ENCODE results near the gene RASGRP2. TPM values are rescaled to one million over a fixed set of nuclear protein-coding genes. Genes with fewer than 3 reads are reported as not detected.

RASGRP2 gene
- total RNA-seq, result 100 to 1,000 TPM; 159 to 162 TPM

GRCh38 chr11:64743591-64744543 lies at the start of gene RASGRP2:
Gene RASGRP2, minus strand, starts transcription at chr11:64744142. Its CDS starts 1,276 bp downstream, at chr11:64742866.
- peaks cover 28% of the 10 kb centered on the region for H3K4me1 Mint-ChIP-seq
- H3K9me3 Mint-ChIP-seq, result no peaks in the 10 kb centered on the region
- POLR2A ChIA-PET, result interaction anchor here (1.3 to 7.5 kb wide), 11 partner anchors 21 to 374 kb away, joined by 4 to 278 read pairs (median 10); partner anchors contain the start of genes CDC42BPG, MAP4K2, PYGM and SF1
- H3K4me3 Mint-ChIP-seq, result peak within 1 kb of the TSS; percentile 79
- H3K27me3 Mint-ChIP-seq, result no peaks in the 10 kb centered on the region
- H3K27ac Mint-ChIP-seq, result peak within 1 kb of the TSS; percentile 75
- peak; percentile 97 for DNase-seq
- ATAC-seq (ENCODE audit: low read depth), result peak; percentile 55
- peaks cover 11% of the 10 kb centered on the region for H3K36me3 Mint-ChIP-seq

GRCh38 chr11:64792482-64792881 lies 48.5 kb upstream of the RASGRP2 start:
- POLR2A ChIA-PET, result interaction anchor here (1.1 kb wide), 1 partner anchor 16 kb away, joined by 3 read pairs; no protein-coding TSS in a partner anchor
- Mint-ChIP-seq H3K36me3 (peaks cover 12% of the 10 kb centered on the region), H3K9me3 (no peaks in the 10 kb centered on the region), H3K27me3 (no peaks in the 10 kb centered on the region), H3K4me3 (no peak overlapping the region), H3K27ac (peak overlapping the region; percentile 68), H3K4me1 (peaks cover 31% of the 10 kb centered on the region)
- DNase-seq (no peak), ATAC-seq (ENCODE audit: low read depth) (no peak)

GRCh38 chr11:64791781-64792291 lies 47.9 kb upstream of the RASGRP2 start:
- Mint-ChIP-seq H3K27ac (no peak overlapping the region), H3K4me3 (no peak overlapping the region)

GRCh38 chr11:64790205-64791095 lies 46.5 kb upstream of the RASGRP2 start:
- H3K27ac Mint-ChIP-seq, result no peak overlapping the region
- no peaks in the 10 kb centered on the region for H3K27me3 Mint-ChIP-seq
- peaks cover 21% of the 10 kb centered on the region for H3K4me1 Mint-ChIP-seq
- H3K4me3 Mint-ChIP-seq, result no peak overlapping the region
- DNase-seq (no peak), ATAC-seq (ENCODE audit: low read depth) (no peak)
- H3K36me3 Mint-ChIP-seq, result peaks cover 12% of the 10 kb centered on the region
- POLR2A ChIA-PET, result interaction anchor here (1.1 kb wide), 1 partner anchor 11 kb away, joined by 3 read pairs; no protein-coding TSS in a partner anchor
- no peaks in the 10 kb centered on the region for H3K9me3 Mint-ChIP-seq

More at GRCh38 chr11:64791781-64792291, 47.9 kb upstream of the RASGRP2 start:
- H3K4me1 Mint-ChIP-seq, result peaks cover 32% of the 10 kb centered on the region
- no peaks in the 10 kb centered on the region for H3K27me3 Mint-ChIP-seq
- POLR2A ChIA-PET, result interaction anchor here (1.1 kb wide), 2 partner anchors 13 to 17 kb away, joined by 3 read pairs; no protein-coding TSS in a partner anchor
- H3K36me3 Mint-ChIP-seq, result peaks cover 12% of the 10 kb centered on the region
- ATAC-seq (ENCODE audit: low read depth) (no peak), DNase-seq (no peak)
- H3K9me3 Mint-ChIP-seq, result no peaks in the 10 kb centered on the region

GRCh38 chr11:64789331-64790204 lies 45.6 kb upstream of the RASGRP2 start:
- no peak overlapping the region for H3K27ac Mint-ChIP-seq
- peaks cover 7% of the 10 kb centered on the region for H3K36me3 Mint-ChIP-seq
- H3K4me3 Mint-ChIP-seq, result no peak overlapping the region
- ATAC-seq (ENCODE audit: low read depth) (no peak), DNase-seq (peak; percentile 14)
- H3K9me3 Mint-ChIP-seq, result no peaks in the 10 kb centered on the region
- H3K4me1 Mint-ChIP-seq, result peaks cover 16% of the 10 kb centered on the region
- POLR2A ChIA-PET, result interaction anchor here (1.4 kb wide), 1 partner anchor 11 kb away, joined by 4 read pairs; the partner anchor contains the start of gene SF1
- H3K27me3 Mint-ChIP-seq, result no peaks in the 10 kb centered on the region

- POLR2A ChIA-PET, result interaction anchor here (0.6 to 1.4 kb wide), 3 partner anchors 9 to 14 kb away, joined by 4 to 8 read pairs (median 4); partner anchors contain the start of gene SF1
- H3K27me3 Mint-ChIP-seq, result no peaks in the 10 kb centered on the region
- ATAC-seq (ENCODE audit: low read depth) (no peak), DNase-seq (peak; percentile 25)
- H3K36me3 Mint-ChIP-seq, result peaks cover 6% of the 10 kb centered on the region
- no peak overlapping the region for H3K27ac Mint-ChIP-seq
- H3K9me3 Mint-ChIP-seq, result no peaks in the 10 kb centered on the region
- no peak overlapping the region for H3K4me3 Mint-ChIP-seq
- peaks cover 8% of the 10 kb centered on the region for H3K4me1 Mint-ChIP-seq
These were observed 44.6 kb upstream of the RASGRP2 start for GRCh38 chr11:64788321-64789215.

- Mint-ChIP-seq H3K27me3 (no peaks in the 10 kb centered on the region), H3K36me3 (peaks cover 4% of the 10 kb centered on the region), H3K9me3 (no peaks in the 10 kb centered on the region), H3K27ac (no peak overlapping the region), H3K4me1 (peaks cover 3% of the 10 kb centered on the region), H3K4me3 (no peak overlapping the region)
- peak; percentile 65 for DNase-seq
- ATAC-seq (ENCODE audit: low read depth), result peak; percentile 73
- POLR2A ChIA-PET, result interaction anchor here (0.9 to 1.4 kb wide), 2 partner anchors 9 to 10 kb away, joined by 4 read pairs; partner anchors contain the start of gene SF1
These were observed 43.8 kb upstream of the RASGRP2 start for GRCh38 chr11:64787526-64788320.

- no peak for DNase-seq
These were observed 42.4 kb upstream of the RASGRP2 start for GRCh38 chr11:64786308-64786707.

GRCh38 chr11:64784813-64785581 lies 41.1 kb upstream of the RASGRP2 start:
- Mint-ChIP-seq H3K9me3 (no peaks in the 10 kb centered on the region), H3K4me3 (no peak overlapping the region), H3K4me1 (peaks cover 10% of the 10 kb centered on the region), H3K36me3 (peaks cover 3% of the 10 kb centered on the region), H3K27ac (no peak overlapping the region), H3K27me3 (no peaks in the 10 kb centered on the region)
- no peak for ATAC-seq (ENCODE audit: low read depth)
- POLR2A ChIA-PET, result interaction anchor here (0.7 to 0.9 kb wide), 3 partner anchors 9 to 453 kb away, joined by 3 to 5 read pairs (median 3); no protein-coding TSS in a partner anchor
- DNase-seq, result no peak

More at GRCh38 chr11:64786308-64786707, 42.4 kb upstream of the RASGRP2 start:
- Mint-ChIP-seq H3K36me3 (peaks cover 4% of the 10 kb centered on the region), H3K9me3 (no peaks in the 10 kb centered on the region), H3K27ac (no peak overlapping the region), H3K27me3 (no peaks in the 10 kb centered on the region), H3K4me3 (no peak overlapping the region), H3K4me1 (peaks cover 3% of the 10 kb centered on the region)
- POLR2A ChIA-PET, result interaction anchor here (0.8 to 1.2 kb wide), 3 partner anchors 13 to 59 kb away, joined by 3 to 5 read pairs (median 4); no protein-coding TSS in a partner anchor
- ATAC-seq (ENCODE audit: low read depth), result no peak
